KMS-11 (cell line): ENCODE measurements around the gene FOXN3.

ENCODE experiments used
- H2AFZ ChIP-seq: fragments of 200-600 bp; sonication (generic); 2 replicates; pipeline ENCODE4 v1.6.1; 2016; ENCODE audit warnings: antibody characterized with exemption, mixed run types, low read depth
- H3K27ac ChIP-seq: fragments of 200-600 bp; sonication (generic); 2 replicates; pipeline ENCODE4 v1.6.1; 2016; ENCODE audit warnings: mild to moderate bottlenecking, mixed run types
- H3K27me3 ChIP-seq: fragments of 200-600 bp; sonication (generic); 2 replicates; pipeline ENCODE4 v1.6.1; 2017; ENCODE audit warnings: mild to moderate bottlenecking, low read depth, mixed run types, moderate library complexity; ENCODE audit not compliant: insufficient read depth
- H3K36me3 ChIP-seq: fragments of 200-600 bp; sonication (generic); 2 replicates; pipeline ENCODE4 v1.6.1; 2017; ENCODE audit warnings: mild to moderate bottlenecking, mixed run types; ENCODE audit not compliant: insufficient read depth
- H3K4me1 ChIP-seq: fragments of 200-600 bp; sonication (generic); 2 replicates; pipeline ENCODE4 v1.6.1; 2016; ENCODE audit warnings: mild to moderate bottlenecking, low read depth, mixed run types; ENCODE audit not compliant: poor library complexity, severe bottlenecking
- H3K4me2 ChIP-seq: fragments of 200-600 bp; sonication (generic); 2 replicates; pipeline ENCODE4 v1.7.0; 2016; ENCODE audit warnings: mild to moderate bottlenecking, mixed run types
- H3K4me3 ChIP-seq: fragments of 200-600 bp; sonication (generic); IDR thresholded peaks from 2 replicates; pipeline ENCODE4 v1.6.1; 2017; ENCODE audit warnings: low read depth, low read length, mixed read lengths; ENCODE audit not compliant: insufficient read depth
- H3K79me2 ChIP-seq: fragments of 200-600 bp; sonication (generic); 2 replicates; pipeline ENCODE4 v1.6.1; 2016; ENCODE audit warnings: low read depth, mixed run types; ENCODE audit not compliant: insufficient read depth
- H3K9ac ChIP-seq: fragments of 200-600 bp; sonication (generic); 2 replicates; pipeline ENCODE4 v1.6.1; 2016; ENCODE audit warnings: mild to moderate bottlenecking, mixed run types
- H4K20me1 ChIP-seq: fragments of 200-600 bp; sonication (generic); 2 replicates; pipeline ENCODE4 v1.6.1; 2016; ENCODE audit warnings: mild to moderate bottlenecking, mixed run types; ENCODE audit not compliant: insufficient read depth
- CTCF ChIP-seq: fragments of 200-600 bp; sonication (generic); conservative IDR thresholded peaks from 2 replicates; pipeline ENCODE4 v1.6.1; 2017; ENCODE audit warnings: low read depth, mild to moderate bottlenecking, antibody characterized with exemption, low read length, moderate library complexity, mixed read lengths

Gene FOXN3

DNA sequence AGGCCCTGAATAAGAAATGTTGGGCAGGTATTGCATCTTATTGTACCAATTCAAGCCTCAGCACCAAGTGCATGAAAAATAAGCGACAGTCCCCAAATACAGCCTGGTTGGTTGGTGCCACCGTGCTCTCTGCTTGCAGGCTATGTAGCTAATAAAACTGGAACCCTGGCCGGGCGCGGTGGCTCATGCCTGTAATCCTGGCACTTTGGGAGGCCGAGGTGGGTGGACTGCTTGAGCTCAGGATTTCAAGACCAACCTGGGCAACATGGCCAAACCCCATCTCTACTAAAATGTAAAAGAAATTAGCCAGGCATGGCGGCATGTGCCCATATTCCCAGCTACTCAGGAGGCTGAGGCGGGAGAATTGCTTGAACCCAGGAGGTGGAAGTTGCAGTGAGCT, 25.5 kb downstream of the FOXN3 start:
- Histone ChIP-seq H3K4me2 (no peak overlapping the region), H2AFZ (no peak overlapping the region), H3K79me2 (no peaks in the 10 kb centered on the region), H3K36me3 (no peaks in the 10 kb centered on the region), H3K27ac (no peak overlapping the region), H3K27me3 (no peaks in the 10 kb centered on the region), H3K4me1 (peaks cover 7% of the 10 kb centered on the region), H4K20me1 (no peaks in the 10 kb centered on the region), H3K4me3 (no peak overlapping the region), H3K9ac (no peak overlapping the region)
- no peak for TF ChIP-seq CTCF

GRCh38 chr14:89391123-89391522, 25.9 kb downstream of the FOXN3 start:
- no peaks in the 10 kb centered on the region for H4K20me1 ChIP-seq
- H3K4me1 ChIP-seq = peaks cover 11% of the 10 kb centered on the region
- no peak overlapping the region for H3K9ac ChIP-seq
- no peak overlapping the region for H3K4me3 ChIP-seq
- H3K36me3 ChIP-seq = no peaks in the 10 kb centered on the region
- TF ChIP-seq CTCF = no peak
- no peak overlapping the region for H3K27ac ChIP-seq
- H3K4me2 ChIP-seq = no peak overlapping the region
- no peak overlapping the region for H2AFZ ChIP-seq
- H3K27me3 ChIP-seq = no peaks in the 10 kb centered on the region
- H3K79me2 ChIP-seq = no peaks in the 10 kb centered on the region

- Histone ChIP-seq H3K79me2 (no peaks in the 10 kb centered on the region), H2AFZ (no peak overlapping the region), H3K27me3 (no peaks in the 10 kb centered on the region), H3K9ac (no peak overlapping the region), H4K20me1 (no peaks in the 10 kb centered on the region), H3K4me3 (no peak overlapping the region), H3K27ac (no peak overlapping the region), H3K4me2 (no peak overlapping the region), H3K36me3 (no peaks in the 10 kb centered on the region), H3K4me1 (peaks cover 14% of the 10 kb centered on the region)
- no peak for TF ChIP-seq CTCF
These were observed 28.2 kb downstream of the FOXN3 start for GRCh38 chr14:89388853-89389252.

- Histone ChIP-seq H3K4me1 (peaks cover 14% of the 10 kb centered on the region), H3K4me2 (no peak overlapping the region), H3K36me3 (no peaks in the 10 kb centered on the region), H3K79me2 (no peaks in the 10 kb centered on the region), H4K20me1 (no peaks in the 10 kb centered on the region), H3K4me3 (no peak overlapping the region), H2AFZ (no peak overlapping the region), H3K27ac (no peak overlapping the region), H3K9ac (no peak overlapping the region), H3K27me3 (no peaks in the 10 kb centered on the region)
- TF ChIP-seq CTCF = no peak
These were observed 28.9 kb downstream of the FOXN3 start for GRCh38 chr14:89387922-89388685.
